OCI-LY7 (cell line): Measurements from ENCODE around the gene SECISBP2L. TPM values are rescaled to one million over a fixed set of nuclear protein-coding genes. Genes with fewer than 3 reads are reported as not detected.

ENCODE experiments used
- BruUV-seq: library from RNA; stranded (reverse); fragments of 400-500 nt; replicated peaks from 2 replicates; lab custom pipeline; 2021; lab: Mats Ljungman, UMichigan
- CTCF ChIA-PET: fragments of 300-600 bp; sonication (Branson Sonifier 250); formaldehyde crosslinking; loops from one replicate; lab custom pipeline; 2022; ENCODE audit warnings: antibody characterized with exemption; ENCODE audit not compliant: unreplicated experiment; lab: Charles Lee
- POLR2A ChIA-PET: fragments of 300-600 bp; sonication (Branson Sonifier 250); formaldehyde crosslinking; loops from one replicate; lab custom pipeline; 2022; ENCODE audit warnings: antibody characterized with exemption; lab: Charles Lee
- DNase-seq: peaks from one replicate; pipeline ENCODE4 v3.0.0-alpha.2; 2015; ENCODE audit warnings: low spot score
- H2AFZ ChIP-seq: fragments of 200-600 bp; sonication (generic), shearing (Covaris generic); 2 replicates; pipeline ENCODE4 v1.6.1; 2014; ENCODE audit warnings: mild to moderate bottlenecking, antibody characterized with exemption, low read length, moderate library complexity
- H3K27ac ChIP-seq: fragments of 200-600 bp; sonication (generic); 2 replicates; pipeline ENCODE4 v1.5.1; 2014; ENCODE audit warnings: mixed run types, low read depth, mild to moderate bottlenecking, moderate library complexity, low read length, inconsistent platforms; ENCODE audit not compliant: poor library complexity, severe bottlenecking
- H3K36me3 ChIP-seq: fragments of 200-600 bp; sonication (generic); 2 replicates; pipeline ENCODE4 v1.6.1; 2014; ENCODE audit warnings: mild to moderate bottlenecking, antibody characterized with exemption, low read length, moderate library complexity, mixed read lengths; ENCODE audit not compliant: insufficient read depth
- H3K4me1 ChIP-seq: fragments of 200-600 bp; sonication (generic); 2 replicates; pipeline ENCODE4 v1.5.1; 2014; ENCODE audit warnings: mild to moderate bottlenecking, low read length; ENCODE audit not compliant: insufficient read depth, poor library complexity, severe bottlenecking
- H3K4me2 ChIP-seq: fragments of 200-600 bp; sonication (generic); 2 replicates; pipeline ENCODE4 v1.6.1; 2014; ENCODE audit warnings: mild to moderate bottlenecking, low read length
- H3K4me3 ChIP-seq: fragments of 200-600 bp; sonication (generic); 2 replicates; pipeline ENCODE4 v1.5.1; 2014; ENCODE audit warnings: mild to moderate bottlenecking, low read depth, low read length; ENCODE audit not compliant: poor library complexity, severe bottlenecking
- H3K79me2 ChIP-seq: fragments of 200-600 bp; sonication (generic); 2 replicates; pipeline ENCODE4 v1.6.1; 2016; ENCODE audit warnings: low read depth, mild to moderate bottlenecking, low read length, moderate library complexity, mixed read lengths; ENCODE audit not compliant: insufficient read depth
- H3K9me2 ChIP-seq: fragments of 200-600 bp; sonication (generic); 2 replicates; pipeline ENCODE4 v1.6.1; 2016; ENCODE audit warnings: mild to moderate bottlenecking, low read length, mixed read lengths; ENCODE audit not compliant: insufficient read depth
- H3K9me3 ChIP-seq: fragments of 200-600 bp; sonication (generic); 2 replicates; pipeline ENCODE4 v1.6.1; 2014; ENCODE audit warnings: mild to moderate bottlenecking, mixed run types, low read length, mixed read lengths
- H4K20me1 ChIP-seq: fragments of 200-600 bp; sonication (generic); 2 replicates; pipeline ENCODE4 v1.6.1; 2014; ENCODE audit warnings: mild to moderate bottlenecking, antibody characterized with exemption, low read length, moderate library complexity, mixed read lengths; ENCODE audit not compliant: insufficient read depth
- EZH2phosphoT487 ChIP-seq: fragments of 200-600 bp; sonication (generic); IDR thresholded peaks from 2 replicates; pipeline ENCODE4 v1.6.1; 2018; ENCODE audit warnings: low read depth, borderline replicate concordance, mild to moderate bottlenecking, mixed run types, antibody characterized with exemption, low read length, moderate library complexity, mixed read lengths
- intact Hi-C: fragments of 100-400 bp; cut with micrococcal nuclease; formaldehyde crosslinking; loops from one replicate; pipeline ENCODE4 v1.10.0; 2022; ENCODE audit not compliant: unreplicated experiment
- total RNA-seq, 2 experiments: library from RNA; depleted of rRNA in 1 of 2; stranded (reverse); fragments of >200 nt in 1 of 2; shearing (Covaris generic) in 1 of 2; gene quantifications; 2 replicates each; pipeline ENCODE4 v1.2.3, GENCODE V29; 2014 to 2022
- TF ChIP-seq, protein P1 (sequence below): fragments of 200-600 bp; sonication (generic); conservative IDR thresholded peaks from 2 replicates; pipeline ENCODE4 v1.5.1; 2014; ENCODE audit warnings: mild to moderate bottlenecking, antibody characterized with exemption, low read length, moderate library complexity, mixed read lengths

Gene SECISBP2L
- total RNA-seq, 2 experiments from 2014 or later, result 15.4 to 26.3 TPM

- no peak overlapping the region for H3K27ac ChIP-seq
- no peaks in the 10 kb centered on the region for H3K4me1 ChIP-seq
- no peaks in the 10 kb centered on the region for H3K9me3 ChIP-seq
- H3K9me2 ChIP-seq, result no peaks in the 10 kb centered on the region
- no peak for DNase-seq
- no peak overlapping the region for H3K4me2 ChIP-seq
- intact Hi-C loops, result no loop called here
- no peaks in the 10 kb centered on the region for H3K79me2 ChIP-seq
- no TSS peak for BruUV-seq
- no peaks in the 10 kb centered on the region for H3K36me3 ChIP-seq
- TF ChIP-seq, protein P1, sequence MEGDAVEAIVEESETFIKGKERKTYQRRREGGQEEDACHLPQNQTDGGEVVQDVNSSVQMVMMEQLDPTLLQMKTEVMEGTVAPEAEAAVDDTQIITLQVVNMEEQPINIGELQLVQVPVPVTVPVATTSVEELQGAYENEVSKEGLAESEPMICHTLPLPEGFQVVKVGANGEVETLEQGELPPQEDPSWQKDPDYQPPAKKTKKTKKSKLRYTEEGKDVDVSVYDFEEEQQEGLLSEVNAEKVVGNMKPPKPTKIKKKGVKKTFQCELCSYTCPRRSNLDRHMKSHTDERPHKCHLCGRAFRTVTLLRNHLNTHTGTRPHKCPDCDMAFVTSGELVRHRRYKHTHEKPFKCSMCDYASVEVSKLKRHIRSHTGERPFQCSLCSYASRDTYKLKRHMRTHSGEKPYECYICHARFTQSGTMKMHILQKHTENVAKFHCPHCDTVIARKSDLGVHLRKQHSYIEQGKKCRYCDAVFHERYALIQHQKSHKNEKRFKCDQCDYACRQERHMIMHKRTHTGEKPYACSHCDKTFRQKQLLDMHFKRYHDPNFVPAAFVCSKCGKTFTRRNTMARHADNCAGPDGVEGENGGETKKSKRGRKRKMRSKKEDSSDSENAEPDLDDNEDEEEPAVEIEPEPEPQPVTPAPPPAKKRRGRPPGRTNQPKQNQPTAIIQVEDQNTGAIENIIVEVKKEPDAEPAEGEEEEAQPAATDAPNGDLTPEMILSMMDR, result no peak
- no peak for TF ChIP-seq EZH2phosphoT487
- POLR2A ChIA-PET, result interaction anchor here (0.5 to 0.9 kb wide), 2 partner anchors 13 to 253 kb away, joined by 4 read pairs; no protein-coding TSS in a partner anchor
- no peak overlapping the region for H2AFZ ChIP-seq
- CTCF ChIA-PET, result no interaction called here
- H3K4me3 ChIP-seq, result no peak overlapping the region
- H4K20me1 ChIP-seq, result no peaks in the 10 kb centered on the region
These were observed 38.0 kb upstream of the SECISBP2L start for GRCh38 chr15:49084285-49084570.

GRCh38 chr15:49083401-49084284 is 37.4 kb upstream of the SECISBP2L start:
- H3K4me3 ChIP-seq, result no peak overlapping the region
- H3K79me2 ChIP-seq, result no peaks in the 10 kb centered on the region
- H3K4me2 ChIP-seq, result no peak overlapping the region
- ChIA-PET POLR2A (interaction anchor here (0.9 to 1.2 kb wide), 3 partner anchors 9 to 108 kb away, joined by 3 to 4 read pairs (median 3); no protein-coding TSS in a partner anchor), CTCF (no interaction called here)
- H3K27ac ChIP-seq, result no peak overlapping the region
- no peaks in the 10 kb centered on the region for H3K36me3 ChIP-seq
- no peaks in the 10 kb centered on the region for H4K20me1 ChIP-seq
- no peaks in the 10 kb centered on the region for H3K9me2 ChIP-seq
- intact Hi-C loops, result no loop called here
- no peak overlapping the region for H2AFZ ChIP-seq
- H3K9me3 ChIP-seq, result no peaks in the 10 kb centered on the region
- BruUV-seq, result no TSS peak
- H3K4me1 ChIP-seq, result no peaks in the 10 kb centered on the region
- DNase-seq, result no peak
- TF ChIP-seq, protein P1, result no peak
- no peak for TF ChIP-seq EZH2phosphoT487

GRCh38 chr15:49082960-49083359 is 36.7 kb upstream of the SECISBP2L start:
- Histone ChIP-seq H3K36me3 (no peaks in the 10 kb centered on the region), H3K27ac (no peak overlapping the region), H4K20me1 (no peaks in the 10 kb centered on the region), H3K4me2 (no peak overlapping the region), H3K4me3 (no peak overlapping the region), H3K4me1 (no peaks in the 10 kb centered on the region), H3K9me2 (no peaks in the 10 kb centered on the region), H3K79me2 (no peaks in the 10 kb centered on the region), H2AFZ (no peak overlapping the region), H3K9me3 (no peaks in the 10 kb centered on the region)
- intact Hi-C loops, result no loop called here
- DNase-seq, result no peak
- TF ChIP-seq, protein P1, result no peak
- no peak for TF ChIP-seq EZH2phosphoT487
- ChIA-PET CTCF (no interaction called here), POLR2A (interaction anchor here (0.7 to 1.2 kb wide), 3 partner anchors 9 to 107 kb away, joined by 3 read pairs; no protein-coding TSS in a partner anchor)
- BruUV-seq, result no TSS peak
